Activated naive CD4-positive, alpha-beta T cell treated with anti-CD3 and anti-CD28 coated beads, Interleukin-2, amount 10 ng/mL, durations not matched to agents 7 days and 5 days (primary cell): ENCODE data around the gene BCL11A.

Source experiments
- CTCF ChIA-PET: fragments of 350-600 bp; sonication (Branson Sonifier 250); formaldehyde crosslinking; loops from one replicate; lab custom pipeline; 2021; ENCODE audit warnings: antibody characterized with exemption; lab: Charles Lee
- DNase-seq: peaks from one replicate; pipeline ENCODE4 v3.0.0-alpha.2; 2020
- H3K27ac Mint-ChIP-seq: one replicate; pipeline ENCODE4 v1.8.0; 2021; ENCODE audit warnings: mild to moderate bottlenecking, moderate library complexity, mixed read lengths
- H3K27me3 Mint-ChIP-seq: one replicate; pipeline ENCODE4 v1.8.0; 2021; ENCODE audit warnings: mild to moderate bottlenecking, mixed read lengths
- H3K36me3 Mint-ChIP-seq: one replicate; pipeline ENCODE4 v1.8.0; 2021; ENCODE audit warnings: mixed read lengths
- H3K4me1 Mint-ChIP-seq: one replicate; pipeline ENCODE4 v1.8.0; 2021; ENCODE audit warnings: mixed read lengths
- H3K4me3 Mint-ChIP-seq: one replicate; pipeline ENCODE4 v1.8.0; 2021; ENCODE audit warnings: mild to moderate bottlenecking, moderate library complexity, mixed read lengths
- H3K9me3 Mint-ChIP-seq: one replicate; pipeline ENCODE4 v1.8.0; 2021; ENCODE audit warnings: mixed read lengths

BCL11A gene

DNA sequence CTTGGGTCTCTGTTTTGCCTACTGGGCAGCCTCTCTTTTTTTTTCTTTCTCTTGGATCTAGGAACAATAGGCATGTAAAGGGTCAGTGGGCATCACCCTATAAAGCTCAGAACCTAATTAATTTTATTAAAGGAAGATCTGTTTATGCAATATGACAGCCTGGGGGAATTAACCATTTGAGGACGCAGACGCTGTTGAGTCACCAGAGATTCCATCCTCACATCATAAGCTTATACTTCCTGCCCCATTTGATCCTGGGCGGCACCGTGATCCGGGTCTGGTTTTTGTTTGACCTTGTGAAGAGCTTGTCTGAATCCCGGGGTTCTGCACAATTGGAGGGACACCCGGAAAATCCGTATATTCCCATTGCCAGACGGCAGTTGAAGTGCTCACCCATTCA is 16.8 kb upstream of the BCL11A start:
- Mint-ChIP-seq H3K27me3 (peaks cover 39% of the 10 kb centered on the region), H3K9me3 (no peaks in the 10 kb centered on the region), H3K4me3 (no peak overlapping the region), H3K27ac (no peak overlapping the region), H3K36me3 (no peaks in the 10 kb centered on the region), H3K4me1 (no peaks in the 10 kb centered on the region)
- no peak for DNase-seq
- CTCF ChIA-PET, result interaction anchor here (0.8 to 1.9 kb wide), 6 partner anchors 9 to 74 kb away, joined by 3 to 8 read pairs (median 4); no protein-coding TSS in a partner anchor

DNA sequence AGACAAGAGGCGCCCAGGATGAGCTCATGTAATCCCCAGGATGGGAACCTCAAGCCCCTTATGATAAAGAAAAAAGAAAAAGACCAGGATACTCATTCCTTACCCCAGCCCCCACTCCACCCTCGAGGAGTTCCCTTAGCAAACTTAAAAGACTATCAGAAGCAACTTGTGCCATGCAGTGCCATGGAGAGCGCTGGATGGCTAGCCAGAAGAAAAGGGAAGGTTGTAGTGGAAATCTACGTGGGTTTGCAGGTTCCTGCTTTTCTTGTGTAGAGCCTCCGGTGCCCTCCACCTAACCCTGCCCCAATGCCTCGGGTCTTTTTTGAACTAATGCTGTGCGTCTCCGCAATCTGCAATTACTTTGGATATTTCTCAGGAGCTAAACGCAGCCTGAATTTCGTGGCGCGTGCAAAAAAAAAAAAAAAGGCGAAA is 16.2 kb upstream of the BCL11A start:
- Mint-ChIP-seq H3K4me3 (no peak overlapping the region), H3K36me3 (no peaks in the 10 kb centered on the region)

DNA sequence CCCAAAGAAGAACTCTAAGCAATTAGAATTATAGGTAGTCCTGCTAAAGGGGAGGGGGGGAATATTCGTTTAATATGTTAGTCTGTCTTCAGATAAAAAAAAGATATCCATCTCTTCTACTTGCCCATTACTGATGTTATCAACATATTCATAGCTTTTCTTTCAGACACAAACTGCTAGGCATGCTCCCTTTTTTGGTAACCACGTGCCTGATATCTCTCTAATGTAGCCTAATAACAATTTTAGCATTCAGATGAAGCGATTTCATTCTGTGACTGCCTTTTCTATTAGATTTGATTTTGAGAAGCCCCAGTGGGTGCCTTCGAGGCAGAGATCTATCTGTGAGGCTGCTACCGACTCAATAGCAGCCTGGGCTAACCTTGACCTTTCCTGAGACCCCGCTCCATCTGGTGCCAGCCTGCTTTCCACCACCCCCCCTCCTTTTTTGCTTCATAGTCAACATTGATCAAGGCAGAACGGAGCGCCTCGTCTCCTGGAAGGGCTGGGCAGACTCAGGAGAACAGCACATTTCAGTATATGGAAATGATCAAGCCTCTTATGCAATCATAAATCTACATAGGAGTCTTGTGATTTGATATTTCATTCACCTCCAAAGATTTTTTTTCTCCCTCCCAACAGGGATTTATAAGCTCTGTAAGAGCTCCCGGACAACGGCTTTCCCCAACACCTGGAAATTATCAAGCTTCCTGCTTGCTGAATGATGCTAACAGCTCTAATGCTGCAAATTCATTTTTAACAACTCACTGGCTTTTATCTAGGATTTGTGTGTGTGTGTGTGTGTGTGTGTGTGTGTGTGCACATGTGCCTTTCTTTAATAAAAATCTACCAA is 14.7 kb upstream of the BCL11A start:
- peaks cover 41% of the 10 kb centered on the region for H3K27me3 Mint-ChIP-seq
- H3K4me1 Mint-ChIP-seq, result no peaks in the 10 kb centered on the region
- H3K27ac Mint-ChIP-seq, result no peak overlapping the region
- H3K36me3 Mint-ChIP-seq, result no peaks in the 10 kb centered on the region
- CTCF ChIA-PET, result interaction anchor here (1.5 to 1.7 kb wide), 2 partner anchors 14 kb away, joined by 6 read pairs; no protein-coding TSS in a partner anchor
- no peaks in the 10 kb centered on the region for H3K9me3 Mint-ChIP-seq
- no peak overlapping the region for H3K4me3 Mint-ChIP-seq
- DNase-seq, result no peak

More for the DNA sequence above, 16.2 kb upstream of the BCL11A start:
- no peak overlapping the region for H3K27ac Mint-ChIP-seq
- DNase-seq, result no peak
- H3K27me3 Mint-ChIP-seq, result peaks cover 42% of the 10 kb centered on the region
- CTCF ChIA-PET, result interaction anchor here (1.1 to 1.9 kb wide), 3 partner anchors 9 to 74 kb away, joined by 3 to 8 read pairs (median 3); no protein-coding TSS in a partner anchor
- H3K4me1 Mint-ChIP-seq, result no peaks in the 10 kb centered on the region
- no peaks in the 10 kb centered on the region for H3K9me3 Mint-ChIP-seq

DNA sequence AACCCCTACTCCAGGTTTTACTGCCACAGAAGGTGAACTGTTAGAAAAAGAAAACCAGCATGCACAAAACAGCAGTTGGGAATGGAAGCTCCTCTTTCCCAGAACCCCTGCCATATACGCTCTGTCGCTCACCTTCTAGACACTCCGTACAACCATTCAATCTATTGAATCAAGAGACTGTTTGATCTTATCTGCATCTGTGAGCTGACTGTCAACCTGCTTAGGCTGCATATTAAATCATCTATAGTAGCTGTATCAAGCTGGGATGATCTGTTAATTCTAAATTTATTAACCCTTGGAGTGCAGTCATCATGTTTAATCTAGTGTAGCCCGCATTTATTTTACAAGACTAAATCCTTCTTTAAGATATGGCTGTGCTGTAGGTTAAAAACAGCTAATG is 13.6 kb upstream of the BCL11A start:
- CTCF ChIA-PET, result interaction anchor here (1.6 to 1.7 kb wide), 2 partner anchors 15 to 108 kb away, joined by 6 to 7 read pairs; no protein-coding TSS in a partner anchor
- no peaks in the 10 kb centered on the region for H3K4me1 Mint-ChIP-seq

DNA sequence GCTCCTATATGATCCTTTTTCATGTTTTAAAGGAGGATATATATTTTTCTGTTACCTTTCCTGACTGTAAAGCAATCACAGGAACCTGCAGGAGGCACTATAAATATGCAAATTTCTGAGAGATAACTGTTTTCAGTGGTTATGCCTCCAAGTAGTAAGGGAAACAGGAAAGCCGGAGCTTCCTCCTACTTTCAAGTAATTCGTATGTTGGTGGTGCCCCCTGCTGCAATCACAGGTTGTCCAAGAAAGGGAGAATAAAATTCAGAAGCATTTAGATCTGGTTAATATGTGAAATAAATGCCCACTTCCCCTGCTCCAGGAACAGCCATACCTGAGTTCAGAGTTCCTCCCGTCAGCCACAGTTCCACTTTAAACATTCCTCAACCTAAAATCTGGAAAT is 12.0 kb upstream of the BCL11A start:
- no peak for DNase-seq
- no peaks in the 10 kb centered on the region for H3K4me1 Mint-ChIP-seq
- no peaks in the 10 kb centered on the region for H3K9me3 Mint-ChIP-seq
- CTCF ChIA-PET, result interaction anchor here (0.6 to 1.6 kb wide), 3 partner anchors 8 to 414 kb away, joined by 3 to 7 read pairs (median 4); no protein-coding TSS in a partner anchor
- peaks cover 43% of the 10 kb centered on the region for H3K27me3 Mint-ChIP-seq
- H3K27ac Mint-ChIP-seq, result no peak overlapping the region
- H3K36me3 Mint-ChIP-seq, result no peaks in the 10 kb centered on the region
- no peak overlapping the region for H3K4me3 Mint-ChIP-seq

More for the DNA sequence above, 13.6 kb upstream of the BCL11A start:
- no peaks in the 10 kb centered on the region for H3K36me3 Mint-ChIP-seq
- H3K27me3 Mint-ChIP-seq, result peaks cover 35% of the 10 kb centered on the region
- no peaks in the 10 kb centered on the region for H3K9me3 Mint-ChIP-seq
- no peak overlapping the region for H3K4me3 Mint-ChIP-seq
- no peak for DNase-seq
- H3K27ac Mint-ChIP-seq, result no peak overlapping the region

DNA sequence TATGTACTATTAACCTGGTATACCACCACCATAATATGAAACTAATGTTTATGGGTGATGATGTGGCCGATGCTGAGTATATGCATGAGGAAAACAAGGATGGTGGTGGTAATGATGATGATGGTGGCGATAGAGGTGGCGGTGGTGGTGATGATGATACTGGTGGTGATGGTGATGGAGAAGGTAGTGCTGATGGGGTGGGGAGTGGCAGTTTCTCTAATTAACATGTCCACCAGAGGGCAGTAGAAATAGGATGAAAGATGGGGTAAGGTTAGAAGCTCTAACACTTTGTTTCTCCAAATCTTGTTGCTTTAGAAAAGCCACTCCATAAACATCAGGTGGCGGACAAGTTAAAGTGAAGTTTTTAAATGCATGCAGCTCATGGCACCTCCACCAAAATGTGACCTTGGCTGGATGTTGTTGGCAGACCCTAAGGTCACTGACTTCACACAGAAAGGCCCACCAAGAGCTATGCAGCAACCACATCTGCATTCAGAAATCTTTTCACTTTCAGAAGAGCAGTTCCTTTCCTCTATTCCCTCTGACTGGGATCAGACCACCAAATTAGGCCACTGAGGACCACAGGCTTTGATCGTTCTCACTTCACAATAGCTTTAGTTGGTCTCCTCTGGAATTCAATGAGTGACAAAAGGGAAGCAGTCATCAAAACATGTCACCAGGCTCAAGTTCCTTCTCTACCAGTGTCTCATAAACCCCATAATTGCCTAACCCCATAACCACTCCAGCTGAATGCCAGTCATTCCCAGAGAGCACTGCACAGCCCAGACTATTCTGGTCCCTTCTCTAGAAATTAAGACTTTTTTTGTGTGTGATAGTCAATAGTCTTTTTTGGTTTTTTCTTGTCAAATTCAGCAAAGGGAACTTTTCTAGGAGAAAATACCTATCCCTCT is 7.5 kb upstream of the BCL11A start:
- Mint-ChIP-seq H3K9me3 (no peaks in the 10 kb centered on the region), H3K27me3 (peaks cover 67% of the 10 kb centered on the region), H3K4me1 (peaks cover 12% of the 10 kb centered on the region), H3K27ac (no peak overlapping the region), H3K4me3 (no peak overlapping the region), H3K36me3 (no peaks in the 10 kb centered on the region)
- no peak for DNase-seq
- CTCF ChIA-PET, result interaction anchor here (0.6 to 6.0 kb wide), 13 partner anchors 9 to 114 kb away, joined by 3 to 43 read pairs (median 5); no protein-coding TSS in a partner anchor

DNA sequence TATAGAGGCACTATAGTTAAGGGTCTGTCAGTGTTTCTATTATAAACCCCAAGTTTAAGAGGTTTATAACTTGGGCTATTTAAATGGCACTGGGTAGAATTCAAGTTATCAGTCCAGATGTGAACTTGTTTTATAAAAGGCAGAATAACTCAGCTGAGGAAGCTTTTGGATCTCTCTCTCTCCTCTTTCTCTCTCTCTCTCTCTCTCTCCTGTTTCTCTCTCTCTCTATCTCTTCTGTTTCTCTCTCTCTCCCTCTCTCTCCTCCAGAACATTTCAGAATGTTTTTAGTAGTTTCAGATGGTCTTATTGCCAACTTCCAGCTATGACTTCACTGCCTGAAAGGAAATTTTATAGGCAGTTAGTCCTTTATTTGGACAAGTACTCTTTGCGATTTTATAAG is 6.4 kb upstream of the BCL11A start:
- CTCF ChIA-PET, result interaction anchor here (0.7 to 6.0 kb wide), 4 partner anchors 10 to 114 kb away, joined by 3 to 43 read pairs (median 10); no protein-coding TSS in a partner anchor
- no peaks in the 10 kb centered on the region for H3K9me3 Mint-ChIP-seq
- no peaks in the 10 kb centered on the region for H3K36me3 Mint-ChIP-seq
- no peak for DNase-seq
- H3K4me1 Mint-ChIP-seq, result peaks cover 23% of the 10 kb centered on the region
- H3K27ac Mint-ChIP-seq, result no peak overlapping the region
- H3K4me3 Mint-ChIP-seq, result no peak overlapping the region
- H3K27me3 Mint-ChIP-seq, result peaks cover 71% of the 10 kb centered on the region

DNA sequence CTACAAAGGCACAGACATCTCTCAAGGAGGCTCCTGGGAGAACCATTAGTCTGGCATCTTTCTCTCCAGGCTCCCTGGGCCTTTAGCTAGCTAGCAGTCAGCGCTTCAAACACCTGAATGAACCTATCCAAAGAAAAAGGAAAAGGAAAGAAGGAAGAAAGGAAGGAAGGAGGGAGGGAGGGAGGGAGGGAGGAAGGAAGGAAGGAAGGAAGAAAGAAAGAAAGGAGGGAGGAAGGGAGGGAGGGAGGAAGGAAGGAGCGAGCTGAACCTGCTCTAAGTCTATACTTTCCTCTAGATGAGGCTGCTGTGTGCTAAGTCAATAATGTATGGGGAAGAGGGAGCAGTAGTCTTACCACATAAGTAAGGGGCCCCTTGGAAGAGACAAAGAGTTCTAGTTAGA is 5.1 kb upstream of the BCL11A start:
- Mint-ChIP-seq H3K27ac (no peak overlapping the region), H3K4me1 (peaks cover 28% of the 10 kb centered on the region), H3K27me3 (peaks cover 77% of the 10 kb centered on the region), H3K36me3 (no peaks in the 10 kb centered on the region), H3K9me3 (no peaks in the 10 kb centered on the region), H3K4me3 (no peak overlapping the region)
- DNase-seq, result no peak
- CTCF ChIA-PET, result interaction anchor here (0.8 to 3.8 kb wide), 4 partner anchors 9 to 116 kb away, joined by 3 to 20 read pairs (median 8); no protein-coding TSS in a partner anchor

DNA sequence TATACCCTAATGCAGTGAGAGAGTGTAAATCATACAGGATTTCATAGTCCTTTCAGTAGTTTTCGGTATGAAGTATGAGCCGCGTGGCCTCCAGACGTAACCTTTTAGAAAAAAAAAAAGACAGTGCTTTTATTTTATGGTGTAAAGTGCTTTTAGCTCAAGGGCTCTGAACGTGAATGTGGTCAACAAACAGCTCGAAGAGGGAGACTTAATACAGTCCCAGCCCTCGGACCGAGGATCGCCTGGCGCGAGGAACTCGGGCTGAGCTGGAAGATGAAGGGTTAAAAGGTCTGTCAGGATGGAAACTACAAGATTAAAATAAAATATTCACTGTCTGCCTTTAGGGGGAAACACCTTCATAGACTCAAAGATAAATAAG is 4.0 kb upstream of the BCL11A start:
- peaks cover 36% of the 10 kb centered on the region for H3K4me1 Mint-ChIP-seq
- H3K9me3 Mint-ChIP-seq, result no peaks in the 10 kb centered on the region
- peaks cover 87% of the 10 kb centered on the region for H3K27me3 Mint-ChIP-seq
- H3K36me3 Mint-ChIP-seq, result no peaks in the 10 kb centered on the region
- CTCF ChIA-PET, result interaction anchor here (0.6 to 3.8 kb wide), 3 partner anchors 8 to 117 kb away, joined by 4 to 20 read pairs (median 13); no protein-coding TSS in a partner anchor
- DNase-seq, result no peak
- no peak overlapping the region for H3K27ac Mint-ChIP-seq
- no peak overlapping the region for H3K4me3 Mint-ChIP-seq

DNA sequence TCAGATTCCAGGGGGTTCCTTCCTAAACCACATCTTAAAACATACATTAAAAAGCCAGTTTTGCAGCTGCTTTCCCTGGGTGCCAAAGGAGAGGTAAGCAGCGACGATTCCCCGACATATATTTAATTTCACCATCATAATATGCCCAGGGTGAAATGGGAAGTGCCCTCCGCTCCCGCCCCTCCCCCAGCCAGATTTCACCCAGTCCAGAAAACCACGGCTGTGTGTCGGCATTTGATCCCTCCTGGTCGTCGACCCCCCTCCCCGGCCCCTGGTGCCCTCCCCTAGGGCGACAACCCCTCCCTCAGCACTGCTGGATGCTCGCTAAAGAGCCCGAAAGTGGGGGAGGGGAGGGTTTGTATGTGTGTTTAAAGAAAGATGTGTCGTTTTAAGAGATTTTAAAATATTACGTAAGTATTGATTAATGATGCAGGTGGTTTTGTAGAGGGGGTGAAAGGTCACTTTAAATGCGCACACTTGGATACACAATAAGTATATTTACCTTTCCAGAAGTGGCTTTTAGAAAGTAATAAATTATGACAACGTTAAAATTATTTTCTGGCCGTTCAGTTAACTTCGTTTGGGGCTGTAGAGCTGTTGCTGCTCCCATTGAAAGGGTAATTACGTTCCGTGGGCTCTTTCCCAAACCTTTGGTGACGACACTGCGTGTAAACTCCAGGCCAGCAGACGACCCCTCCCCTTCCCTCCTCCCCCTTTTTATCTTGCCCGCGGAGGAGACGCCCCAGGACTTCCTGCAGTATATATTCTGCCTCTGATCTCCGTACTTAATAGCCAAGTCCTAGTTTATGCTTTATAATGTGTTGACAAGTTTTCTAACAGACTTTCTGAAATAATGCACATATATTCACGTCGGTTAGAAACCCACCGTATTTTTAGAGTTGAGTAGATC is 3.4 kb upstream of the BCL11A start:
- CTCF ChIA-PET, result interaction anchor here (1.0 to 3.8 kb wide), 3 partner anchors 9 to 117 kb away, joined by 3 to 20 read pairs (median 13); no protein-coding TSS in a partner anchor
- Mint-ChIP-seq H3K36me3 (no peaks in the 10 kb centered on the region), H3K4me3 (no peak overlapping the region), H3K9me3 (no peaks in the 10 kb centered on the region), H3K27me3 (peaks cover 94% of the 10 kb centered on the region), H3K4me1 (peaks cover 39% of the 10 kb centered on the region), H3K27ac (peak overlapping the region; percentile 7)
- DNase-seq, result no peak

DNA sequence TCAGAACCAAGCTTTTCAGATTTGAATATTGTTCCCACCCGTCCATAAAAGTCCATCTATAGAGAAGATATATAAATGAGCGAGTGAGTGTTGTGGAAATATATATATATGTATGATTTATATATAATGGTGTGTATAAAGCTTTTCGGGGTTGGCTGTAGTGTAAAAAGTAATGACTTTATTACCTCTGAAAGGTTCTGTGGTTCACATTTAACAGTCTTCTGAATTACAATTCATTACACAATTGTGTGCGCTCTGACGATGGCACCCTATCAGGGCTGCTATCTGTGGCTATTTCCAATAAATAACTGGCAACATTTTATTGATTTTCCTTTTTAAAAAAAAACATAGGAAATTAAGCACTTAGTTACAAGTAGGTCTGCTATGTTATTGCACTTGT is 2.7 kb upstream of the BCL11A start:
- no peak for DNase-seq
- Mint-ChIP-seq H3K27ac (peak overlapping the region; percentile 7), H3K4me1 (peaks cover 41% of the 10 kb centered on the region), H3K36me3 (no peaks in the 10 kb centered on the region), H3K9me3 (no peaks in the 10 kb centered on the region), H3K27me3 (peaks cover 94% of the 10 kb centered on the region), H3K4me3 (no peak overlapping the region)
- CTCF ChIA-PET, result interaction anchor here (0.8 to 3.8 kb wide), 3 partner anchors 9 to 26 kb away, joined by 3 to 20 read pairs (median 4); no protein-coding TSS in a partner anchor

DNA sequence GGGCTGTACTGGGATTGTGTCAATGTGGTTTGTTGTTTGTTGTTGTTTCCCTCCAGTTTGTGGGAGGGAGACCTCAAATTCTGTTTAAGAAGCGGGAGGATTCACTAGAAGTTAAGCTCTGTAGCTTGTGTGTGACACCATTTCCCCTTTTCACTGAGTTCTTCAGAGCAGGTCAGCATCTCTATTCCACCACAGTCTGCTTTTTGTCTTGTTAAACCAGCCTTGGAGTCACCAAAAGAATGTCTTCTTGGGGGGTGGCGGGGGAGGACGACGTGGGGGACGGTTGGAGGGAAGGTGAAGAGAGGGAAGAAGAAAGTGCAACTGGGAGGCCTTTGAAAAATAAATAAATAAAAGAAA is 2.3 kb upstream of the BCL11A start:
- no peaks in the 10 kb centered on the region for H3K36me3 Mint-ChIP-seq
- no peak overlapping the region for H3K27ac Mint-ChIP-seq
- CTCF ChIA-PET, result interaction anchor here (0.8 to 3.8 kb wide), 3 partner anchors 8 to 26 kb away, joined by 3 to 20 read pairs (median 4); no protein-coding TSS in a partner anchor
- peaks cover 94% of the 10 kb centered on the region for H3K27me3 Mint-ChIP-seq
- peak overlapping the region; percentile 76 for H3K4me3 Mint-ChIP-seq
- peaks cover 44% of the 10 kb centered on the region for H3K4me1 Mint-ChIP-seq
- DNase-seq, result no peak
- H3K9me3 Mint-ChIP-seq, result no peaks in the 10 kb centered on the region
